KMS-11 (cell line): ENCODE measurements around the gene C16orf92.

Experiments used
- H2AFZ ChIP-seq: fragments of 200-600 bp; sonication (generic); 2 replicates; pipeline ENCODE4 v1.6.1; 2016; ENCODE audit warnings: antibody characterized with exemption, mixed run types, low read depth
- H3K27ac ChIP-seq: fragments of 200-600 bp; sonication (generic); 2 replicates; pipeline ENCODE4 v1.6.1; 2016; ENCODE audit warnings: mild to moderate bottlenecking, mixed run types
- H3K27me3 ChIP-seq: fragments of 200-600 bp; sonication (generic); 2 replicates; pipeline ENCODE4 v1.6.1; 2017; ENCODE audit warnings: mild to moderate bottlenecking, low read depth, mixed run types, moderate library complexity; ENCODE audit not compliant: insufficient read depth
- H3K36me3 ChIP-seq: fragments of 200-600 bp; sonication (generic); 2 replicates; pipeline ENCODE4 v1.6.1; 2017; ENCODE audit warnings: mild to moderate bottlenecking, mixed run types; ENCODE audit not compliant: insufficient read depth
- H3K4me1 ChIP-seq: fragments of 200-600 bp; sonication (generic); 2 replicates; pipeline ENCODE4 v1.6.1; 2016; ENCODE audit warnings: mild to moderate bottlenecking, low read depth, mixed run types; ENCODE audit not compliant: poor library complexity, severe bottlenecking
- H3K4me2 ChIP-seq: fragments of 200-600 bp; sonication (generic); 2 replicates; pipeline ENCODE4 v1.7.0; 2016; ENCODE audit warnings: mild to moderate bottlenecking, mixed run types
- H3K4me3 ChIP-seq: fragments of 200-600 bp; sonication (generic); IDR thresholded peaks from 2 replicates; pipeline ENCODE4 v1.6.1; 2017; ENCODE audit warnings: low read depth, low read length, mixed read lengths; ENCODE audit not compliant: insufficient read depth
- H3K79me2 ChIP-seq: fragments of 200-600 bp; sonication (generic); 2 replicates; pipeline ENCODE4 v1.6.1; 2016; ENCODE audit warnings: low read depth, mixed run types; ENCODE audit not compliant: insufficient read depth
- H3K9ac ChIP-seq: fragments of 200-600 bp; sonication (generic); 2 replicates; pipeline ENCODE4 v1.6.1; 2016; ENCODE audit warnings: mild to moderate bottlenecking, mixed run types
- H4K20me1 ChIP-seq: fragments of 200-600 bp; sonication (generic); 2 replicates; pipeline ENCODE4 v1.6.1; 2016; ENCODE audit warnings: mild to moderate bottlenecking, mixed run types; ENCODE audit not compliant: insufficient read depth
- CTCF ChIP-seq: fragments of 200-600 bp; sonication (generic); conservative IDR thresholded peaks from 2 replicates; pipeline ENCODE4 v1.6.1; 2017; ENCODE audit warnings: low read depth, mild to moderate bottlenecking, antibody characterized with exemption, low read length, moderate library complexity, mixed read lengths

Gene C16orf92

DNA sequence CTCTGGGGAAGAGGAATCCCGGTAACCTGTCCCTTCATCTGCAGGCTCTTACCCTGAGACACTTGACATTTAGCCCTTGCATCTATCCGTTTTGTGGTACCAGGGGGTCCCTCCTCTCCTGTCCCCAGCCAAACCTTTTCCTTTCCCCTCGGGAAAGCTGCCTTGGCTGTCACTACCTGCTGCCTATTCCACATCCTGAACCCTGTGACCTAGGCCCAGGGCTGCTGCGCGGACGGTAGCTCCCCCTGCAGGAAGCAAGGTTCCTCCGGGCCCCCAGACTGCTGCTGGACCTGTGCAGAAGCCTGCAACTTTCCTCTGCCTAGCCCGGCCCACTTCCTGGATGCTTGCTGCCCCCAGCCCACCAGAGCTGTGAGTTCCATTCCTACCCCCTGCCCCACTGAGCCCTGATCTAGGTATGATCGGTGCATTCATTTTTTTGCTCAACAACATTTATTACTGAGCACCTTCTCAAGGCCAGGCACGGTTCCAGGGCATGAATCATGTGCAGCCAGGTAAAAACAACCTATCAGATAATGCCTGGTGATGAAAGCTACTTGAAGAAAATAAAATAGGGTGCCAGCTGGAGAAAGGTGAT lies 32.1 kb downstream of the C16orf92 start:
- Histone ChIP-seq H3K36me3 (no peaks in the 10 kb centered on the region), H3K79me2 (no peaks in the 10 kb centered on the region), H3K4me3 (no peak overlapping the region), H3K9ac (no peak overlapping the region), H2AFZ (no peak overlapping the region), H3K27me3 (no peaks in the 10 kb centered on the region), H4K20me1 (no peaks in the 10 kb centered on the region), H3K4me2 (no peak overlapping the region), H3K4me1 (peaks cover 8% of the 10 kb centered on the region), H3K27ac (no peak overlapping the region)
- peak; percentile 49 for TF ChIP-seq CTCF

- Histone ChIP-seq H3K4me2 (no peak overlapping the region), H3K4me1 (peaks cover 25% of the 10 kb centered on the region), H3K36me3 (no peaks in the 10 kb centered on the region), H3K79me2 (peaks cover 13% of the 10 kb centered on the region; the same call in 1 of the 2 replicates), H4K20me1 (no peaks in the 10 kb centered on the region), H3K9ac (no peak overlapping the region), H3K27me3 (no peaks in the 10 kb centered on the region), H3K4me3 (no peak overlapping the region), H2AFZ (no peak overlapping the region), H3K27ac (no peak overlapping the region)
- no peak for TF ChIP-seq CTCF
Measured at GRCh38 chr16:30060346-30060745, 37.3 kb downstream of the C16orf92 start.

GRCh38 chr16:30060836-30061554 lies 38.0 kb downstream of the C16orf92 start:
- Histone ChIP-seq H2AFZ (no peak overlapping the region), H3K27ac (no peak overlapping the region), H3K36me3 (no peaks in the 10 kb centered on the region), H3K4me1 (peaks cover 25% of the 10 kb centered on the region), H4K20me1 (no peaks in the 10 kb centered on the region), H3K4me2 (no peak overlapping the region), H3K79me2 (peaks cover 17% of the 10 kb centered on the region), H3K27me3 (no peaks in the 10 kb centered on the region), H3K4me3 (no peak overlapping the region), H3K9ac (no peak overlapping the region)
- TF ChIP-seq CTCF: no peak

DNA sequence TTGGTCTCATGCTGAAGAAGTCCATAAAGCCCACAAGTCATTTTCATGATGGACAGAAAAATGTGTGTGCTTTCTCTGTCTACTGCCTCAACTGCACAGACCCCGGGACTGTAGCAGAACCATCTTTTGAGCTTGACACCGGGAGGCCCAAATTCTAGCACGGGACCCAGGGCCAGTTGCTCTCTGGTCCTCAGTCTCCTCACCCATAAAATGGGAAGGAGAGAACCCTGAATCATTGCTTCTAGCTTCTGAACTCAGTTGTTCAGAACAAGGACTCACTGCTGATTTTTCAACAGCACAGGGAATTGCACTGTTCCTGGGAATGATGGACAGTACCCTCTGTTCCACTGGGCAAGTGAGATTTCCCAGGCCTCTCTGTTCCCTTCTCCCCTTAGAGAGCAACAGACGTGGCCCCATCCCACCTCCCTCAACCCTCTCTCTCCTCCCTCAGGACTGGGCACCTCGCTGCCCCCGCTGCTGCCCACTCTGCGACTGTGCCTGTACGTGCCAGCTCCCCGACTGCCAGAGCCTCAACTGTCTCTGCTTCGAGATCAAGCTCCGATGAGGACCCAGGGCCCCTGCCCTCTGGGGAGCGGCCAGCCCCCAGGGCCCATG lies 40.4 kb downstream of the C16orf92 start:
- H2AFZ ChIP-seq: peak overlapping the region; percentile 74
- peak overlapping the region; percentile 97 for H3K4me2 ChIP-seq
- no peak overlapping the region for H3K4me3 ChIP-seq
- no peak for TF ChIP-seq CTCF
- no peaks in the 10 kb centered on the region for H3K27me3 ChIP-seq
- H3K4me1 ChIP-seq: peaks cover 42% of the 10 kb centered on the region
- H4K20me1 ChIP-seq: peaks cover 7% of the 10 kb centered on the region; the same call in 1 of the 2 replicates
- H3K9ac ChIP-seq: peak overlapping the region; percentile 85
- peaks cover 8% of the 10 kb centered on the region; the same call in 1 of the 2 replicates for H3K36me3 ChIP-seq
- H3K79me2 ChIP-seq: peaks cover 39% of the 10 kb centered on the region
- H3K27ac ChIP-seq: peak overlapping the region; percentile 95
